IPS-18c (cell line): ENCODE data around the gene FGF12.

ENCODE experiments used
- H3K4me3 ChIP-seq: 2 replicates; pipeline ENCODE4 v1.7.0; 2013; ENCODE audit warnings: low read depth, mild to moderate bottlenecking, low read length, moderate library complexity; ENCODE audit not compliant: insufficient read depth
- H3K9me3 ChIP-seq: one replicate; pipeline ENCODE4 v1.6.1; 2013; ENCODE audit warnings: mild to moderate bottlenecking, low read length, moderate library complexity; ENCODE audit not compliant: control insufficient read depth, insufficient read depth

The FGF12 gene

GRCh38 chr3:192489579-192489978 lies 237.8 kb downstream of the FGF12 start:
- no peaks in the 10 kb centered on the region for H3K9me3 ChIP-seq
- no peak overlapping the region for H3K4me3 ChIP-seq

DNA sequence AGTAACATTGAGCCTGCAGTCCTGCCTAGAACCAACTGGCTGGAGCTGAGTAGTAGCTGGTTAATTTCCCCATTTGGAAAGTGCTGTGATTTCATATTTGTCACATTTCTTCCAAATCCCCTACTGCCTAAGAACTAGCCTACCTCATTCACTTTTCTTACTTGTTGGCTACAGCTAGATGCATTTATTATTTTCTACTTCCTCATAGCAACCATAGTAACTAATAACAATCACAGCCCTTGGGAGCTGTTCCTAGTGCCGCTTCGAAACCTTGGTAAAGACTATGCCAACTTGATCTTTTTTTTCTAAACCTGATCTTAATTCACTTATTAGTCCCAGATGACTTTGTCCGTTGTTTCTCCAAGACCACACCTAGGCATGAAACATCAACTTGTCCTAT lies 240.3 kb downstream of the FGF12 start:
- Histone ChIP-seq H3K9me3 (no peaks in the 10 kb centered on the region), H3K4me3 (no peak overlapping the region)

- Histone ChIP-seq H3K4me3 (no peak overlapping the region), H3K9me3 (no peaks in the 10 kb centered on the region)
These were observed 244.5 kb downstream of the FGF12 start for GRCh38 chr3:192482809-192483208.

DNA sequence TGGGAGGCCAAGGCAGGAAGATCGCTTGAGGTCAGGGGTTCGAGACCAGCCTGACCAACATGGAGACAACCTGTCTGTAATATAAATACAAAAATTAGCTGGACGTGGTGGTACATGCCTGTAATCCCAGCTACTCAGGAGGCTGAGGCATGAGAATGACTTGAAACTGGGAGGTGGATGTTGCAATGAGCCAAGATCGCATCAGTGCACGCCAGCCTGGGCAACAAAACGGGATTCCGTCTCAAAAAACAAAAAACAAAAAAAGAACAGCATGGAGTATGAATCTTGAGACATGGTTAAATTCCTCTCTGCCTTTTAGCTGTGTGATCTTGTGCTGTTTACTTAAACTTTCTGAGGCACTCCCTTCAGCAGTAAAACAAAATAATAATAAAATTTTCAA lies 244.9 kb downstream of the FGF12 start:
- Histone ChIP-seq H3K4me3 (no peak overlapping the region), H3K9me3 (no peaks in the 10 kb centered on the region)

GRCh38 chr3:192481638-192482037 lies 245.7 kb downstream of the FGF12 start:
- Histone ChIP-seq H3K4me3 (no peak overlapping the region), H3K9me3 (no peaks in the 10 kb centered on the region)

- no peaks in the 10 kb centered on the region for H3K9me3 ChIP-seq
- H3K4me3 ChIP-seq: no peak overlapping the region
These were observed 259.9 kb downstream of the FGF12 start for GRCh38 chr3:192467230-192468140.

DNA sequence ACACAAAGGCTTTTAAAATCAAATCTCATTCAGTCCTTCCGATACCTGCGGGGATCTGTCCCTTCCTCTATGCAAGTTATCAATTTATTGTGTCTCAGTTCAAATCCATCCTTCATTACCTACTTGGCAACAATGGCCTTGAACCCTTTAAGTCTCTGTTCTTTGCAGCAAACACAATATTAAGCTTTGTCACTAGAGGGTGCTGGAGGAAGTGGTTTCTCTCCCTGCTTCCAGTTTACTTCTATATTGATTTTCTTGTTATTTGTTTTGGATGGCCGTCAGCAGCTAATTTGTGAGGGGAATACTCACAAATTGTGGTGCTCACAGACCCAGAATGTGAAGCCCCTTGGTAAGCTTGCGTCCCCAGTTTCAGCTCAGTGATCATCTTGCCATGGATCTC lies 278.3 kb downstream of the FGF12 start:
- Histone ChIP-seq H3K9me3 (no peaks in the 10 kb centered on the region), H3K4me3 (no peak overlapping the region)

DNA sequence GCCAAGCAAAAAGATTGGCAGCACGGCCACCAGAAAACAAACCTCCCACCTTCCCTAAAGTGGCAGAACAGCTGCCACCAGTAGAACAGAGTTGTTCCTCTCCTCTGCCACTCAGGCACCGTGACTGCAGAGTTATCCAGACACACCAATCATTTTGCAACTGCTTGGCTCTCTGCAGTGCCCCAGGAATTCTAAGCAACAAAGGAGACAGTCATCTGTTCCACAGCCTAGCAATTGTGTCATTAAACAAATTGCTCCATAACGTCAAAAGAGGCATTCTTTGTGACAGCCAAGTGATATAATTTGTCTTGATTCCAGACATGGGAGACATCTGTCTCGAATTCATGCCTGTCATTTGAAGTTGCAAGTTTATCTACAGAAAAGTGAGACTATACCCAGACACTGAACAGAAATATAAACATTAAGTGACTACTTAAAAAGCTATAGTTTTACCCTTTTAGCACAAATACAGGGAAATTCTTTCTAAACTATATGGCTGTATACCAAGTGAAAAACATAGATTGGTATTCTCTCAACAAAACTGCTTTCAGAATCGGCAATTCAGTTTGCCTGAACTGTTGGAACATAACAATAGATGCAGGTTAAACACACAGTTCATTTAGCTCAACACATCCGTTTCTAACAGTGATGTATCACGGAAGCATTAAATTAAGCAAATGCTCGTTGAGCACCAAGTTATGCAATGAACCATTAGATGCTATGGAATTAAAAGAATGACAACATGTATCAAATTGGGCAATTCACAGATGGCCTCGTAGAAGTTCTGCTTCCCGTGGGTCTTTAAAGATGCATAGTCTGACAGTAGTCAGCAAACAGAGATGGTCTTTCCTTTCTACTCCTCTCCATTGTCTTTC lies 281.3 kb downstream of the FGF12 start:
- Histone ChIP-seq H3K9me3 (no peaks in the 10 kb centered on the region), H3K4me3 (no peak overlapping the region)

DNA sequence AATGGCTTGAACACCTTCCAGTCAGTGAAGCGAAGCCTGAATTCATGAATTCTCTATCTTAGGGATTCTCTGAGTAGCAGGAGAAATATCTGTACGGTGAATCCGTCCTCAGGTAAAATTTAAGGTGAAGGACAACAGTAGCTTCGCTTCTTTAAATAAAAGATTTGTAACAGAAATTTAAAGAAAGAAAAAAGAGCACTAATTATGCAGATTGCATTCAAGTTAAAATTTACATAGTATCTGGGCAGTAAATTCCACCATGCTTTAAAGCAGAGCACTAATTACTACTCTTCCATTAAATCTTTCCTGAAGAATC lies 282.6 kb downstream of the FGF12 start:
- Histone ChIP-seq H3K4me3 (no peak overlapping the region), H3K9me3 (no peaks in the 10 kb centered on the region)

DNA sequence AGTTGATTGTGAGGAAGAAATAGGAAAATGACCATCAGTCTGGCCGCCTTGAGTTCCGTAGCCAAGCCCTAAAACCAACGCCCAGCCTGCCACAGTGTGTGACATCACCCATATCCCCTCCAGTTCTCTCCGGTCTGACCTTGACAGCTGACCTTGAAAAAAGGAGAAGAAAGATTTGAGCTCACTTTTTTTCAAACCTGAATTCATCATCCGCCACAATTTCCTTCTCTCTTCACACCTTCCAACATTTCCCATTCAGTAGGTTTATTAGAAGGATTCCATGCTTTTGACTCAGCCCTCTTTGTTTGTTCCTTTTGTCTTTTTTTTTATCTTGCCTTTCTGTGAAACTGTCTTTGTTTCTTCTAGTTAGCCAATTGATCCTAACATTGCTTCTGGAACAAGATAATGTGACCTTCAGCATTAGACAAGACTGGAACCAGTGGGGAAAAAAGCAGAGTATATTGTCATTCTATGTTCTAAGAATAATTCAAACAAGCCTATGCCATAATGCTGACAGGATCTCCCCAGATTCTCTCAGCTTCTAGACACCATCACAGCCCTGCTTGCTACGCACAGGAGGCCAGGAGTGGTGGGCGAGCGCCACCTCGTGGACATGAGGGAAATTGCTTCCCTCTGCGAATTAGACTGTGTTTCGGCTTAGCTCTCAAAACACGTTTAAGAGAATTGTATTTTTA lies 283.1 kb downstream of the FGF12 start:
- no peak overlapping the region for H3K4me3 ChIP-seq
- no peaks in the 10 kb centered on the region for H3K9me3 ChIP-seq

- no peak overlapping the region for H3K4me3 ChIP-seq
These were observed 292.1 kb downstream of the FGF12 start for GRCh38 chr3:192435241-192435640.

GRCh38 chr3:192434186-192434585 lies 293.2 kb downstream of the FGF12 start:
- no peaks in the 10 kb centered on the region for H3K9me3 ChIP-seq
- H3K4me3 ChIP-seq: no peak overlapping the region

More at GRCh38 chr3:192435241-192435640, 292.1 kb downstream of the FGF12 start:
- H3K9me3 ChIP-seq: no peaks in the 10 kb centered on the region

- Histone ChIP-seq H3K4me3 (no peak overlapping the region), H3K9me3 (no peaks in the 10 kb centered on the region)
These were observed 293.6 kb downstream of the FGF12 start for GRCh38 chr3:192433704-192434103.

DNA sequence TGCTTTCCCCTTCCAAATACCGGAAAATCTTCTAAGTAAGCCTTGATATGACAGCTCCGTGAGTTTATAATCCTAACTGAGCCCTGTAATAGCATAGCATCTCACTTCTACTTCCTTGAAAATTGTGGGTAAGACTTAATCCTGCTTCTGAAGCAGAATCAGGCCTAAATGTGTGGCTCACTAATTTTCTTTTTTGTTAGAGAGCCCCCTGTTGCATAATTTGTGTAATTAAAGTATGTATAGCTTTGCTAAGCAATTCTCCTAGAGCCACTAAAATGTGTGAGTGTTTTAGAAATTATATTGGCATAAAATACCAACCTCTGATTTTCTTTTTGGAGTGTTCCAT lies 304.4 kb downstream of the FGF12 start:
- H3K4me3 ChIP-seq: no peak overlapping the region

GRCh38 chr3:192422321-192422996 lies 304.9 kb downstream of the FGF12 start:
- no peaks in the 10 kb centered on the region for H3K9me3 ChIP-seq
- no peak overlapping the region for H3K4me3 ChIP-seq

More for the DNA sequence above, 304.4 kb downstream of the FGF12 start:
- no peaks in the 10 kb centered on the region for H3K9me3 ChIP-seq

DNA sequence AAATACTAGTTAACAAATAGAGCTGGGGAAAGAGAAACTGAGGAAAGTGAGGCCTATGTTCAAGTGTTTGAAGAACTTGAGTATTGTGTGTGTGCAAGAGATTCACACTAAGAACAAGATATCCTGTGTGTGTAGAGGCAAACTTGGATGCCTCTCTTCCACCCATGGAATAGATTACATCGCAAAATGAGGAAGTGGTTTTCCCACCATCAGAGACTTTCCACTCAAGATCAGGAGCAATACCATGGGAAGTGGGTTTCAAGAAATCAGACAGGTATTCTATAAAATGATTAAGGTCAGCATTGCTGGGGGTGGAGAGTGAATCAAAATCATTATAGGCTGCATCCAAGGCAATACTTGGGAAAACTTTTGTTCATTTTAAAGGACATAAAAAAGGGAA lies 308.0 kb downstream of the FGF12 start:
- no peak overlapping the region for H3K4me3 ChIP-seq

GRCh38 chr3:192417559-192418055 lies 309.7 kb downstream of the FGF12 start:
- Histone ChIP-seq H3K9me3 (no peaks in the 10 kb centered on the region), H3K4me3 (no peak overlapping the region)

More for the DNA sequence above, 308.0 kb downstream of the FGF12 start:
- no peaks in the 10 kb centered on the region for H3K9me3 ChIP-seq
